ENCODE measurements around the gene RAB35.

The RAB35 gene

DNA sequence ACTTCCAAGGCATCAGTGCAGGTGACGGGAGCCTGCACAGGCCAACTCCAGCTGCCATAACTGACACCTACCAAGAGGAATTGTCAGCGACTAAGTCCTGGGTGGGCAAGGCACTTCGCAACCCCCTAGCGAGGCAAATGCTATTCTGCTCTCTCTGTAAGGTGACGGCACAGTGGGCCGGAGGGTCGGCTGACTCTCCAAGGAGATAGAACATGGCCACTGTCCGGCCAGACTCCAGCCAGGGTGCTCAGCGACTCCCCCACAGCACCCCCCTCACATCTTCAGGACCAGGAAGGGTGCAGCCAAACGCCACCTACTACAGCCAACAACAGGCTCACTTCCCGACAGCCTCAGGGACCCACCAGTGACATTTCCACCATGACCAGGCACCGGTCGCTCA is 13.2 kb downstream of the RAB35 start:
- no peak for DNase-seq
- TF ChIP-seq, protein P1, sequence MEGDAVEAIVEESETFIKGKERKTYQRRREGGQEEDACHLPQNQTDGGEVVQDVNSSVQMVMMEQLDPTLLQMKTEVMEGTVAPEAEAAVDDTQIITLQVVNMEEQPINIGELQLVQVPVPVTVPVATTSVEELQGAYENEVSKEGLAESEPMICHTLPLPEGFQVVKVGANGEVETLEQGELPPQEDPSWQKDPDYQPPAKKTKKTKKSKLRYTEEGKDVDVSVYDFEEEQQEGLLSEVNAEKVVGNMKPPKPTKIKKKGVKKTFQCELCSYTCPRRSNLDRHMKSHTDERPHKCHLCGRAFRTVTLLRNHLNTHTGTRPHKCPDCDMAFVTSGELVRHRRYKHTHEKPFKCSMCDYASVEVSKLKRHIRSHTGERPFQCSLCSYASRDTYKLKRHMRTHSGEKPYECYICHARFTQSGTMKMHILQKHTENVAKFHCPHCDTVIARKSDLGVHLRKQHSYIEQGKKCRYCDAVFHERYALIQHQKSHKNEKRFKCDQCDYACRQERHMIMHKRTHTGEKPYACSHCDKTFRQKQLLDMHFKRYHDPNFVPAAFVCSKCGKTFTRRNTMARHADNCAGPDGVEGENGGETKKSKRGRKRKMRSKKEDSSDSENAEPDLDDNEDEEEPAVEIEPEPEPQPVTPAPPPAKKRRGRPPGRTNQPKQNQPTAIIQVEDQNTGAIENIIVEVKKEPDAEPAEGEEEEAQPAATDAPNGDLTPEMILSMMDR (IDR thresholded peaks at IDR 0.05; ENCODE audit: low read depth, low read length), result no peak
- H3K9me3 ChIP-seq, result no peaks in the 10 kb centered on the region
- H3K4me3 ChIP-seq (ENCODE audit: low read depth, low read length), result no peak overlapping the region
- peaks cover 24% of the 10 kb centered on the region for H3K4me1 ChIP-seq
- H3K27me3 ChIP-seq, result no peaks in the 10 kb centered on the region
- H3K36me3 ChIP-seq, result peaks cover 47% of the 10 kb centered on the region

DNA sequence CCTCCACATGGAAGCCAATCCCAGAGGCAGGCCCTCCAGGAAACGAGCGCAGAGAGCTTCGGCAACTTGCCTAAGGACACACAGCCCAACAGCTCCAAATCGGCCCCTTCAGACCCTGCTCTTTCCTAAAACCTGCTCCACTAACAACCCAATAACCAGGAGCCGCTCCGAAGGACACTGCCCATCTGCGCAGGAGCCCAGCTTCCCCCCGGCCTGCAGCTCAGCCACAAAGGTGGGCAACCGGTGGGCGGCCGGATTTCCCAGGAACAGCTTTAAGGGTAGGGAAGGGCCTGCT is 13.6 kb downstream of the RAB35 start:
- Histone ChIP-seq H3K9me3 (no peaks in the 10 kb centered on the region), H3K4me1 (peaks cover 24% of the 10 kb centered on the region), H3K36me3 (peaks cover 47% of the 10 kb centered on the region), H3K27me3 (no peaks in the 10 kb centered on the region), H3K4me3 (ENCODE audit: low read depth, low read length) (no peak overlapping the region)
- TF ChIP-seq, protein P1 (IDR thresholded peaks at IDR 0.05; ENCODE audit: low read depth, low read length), result no peak
- DNase-seq, result no peak

DNA sequence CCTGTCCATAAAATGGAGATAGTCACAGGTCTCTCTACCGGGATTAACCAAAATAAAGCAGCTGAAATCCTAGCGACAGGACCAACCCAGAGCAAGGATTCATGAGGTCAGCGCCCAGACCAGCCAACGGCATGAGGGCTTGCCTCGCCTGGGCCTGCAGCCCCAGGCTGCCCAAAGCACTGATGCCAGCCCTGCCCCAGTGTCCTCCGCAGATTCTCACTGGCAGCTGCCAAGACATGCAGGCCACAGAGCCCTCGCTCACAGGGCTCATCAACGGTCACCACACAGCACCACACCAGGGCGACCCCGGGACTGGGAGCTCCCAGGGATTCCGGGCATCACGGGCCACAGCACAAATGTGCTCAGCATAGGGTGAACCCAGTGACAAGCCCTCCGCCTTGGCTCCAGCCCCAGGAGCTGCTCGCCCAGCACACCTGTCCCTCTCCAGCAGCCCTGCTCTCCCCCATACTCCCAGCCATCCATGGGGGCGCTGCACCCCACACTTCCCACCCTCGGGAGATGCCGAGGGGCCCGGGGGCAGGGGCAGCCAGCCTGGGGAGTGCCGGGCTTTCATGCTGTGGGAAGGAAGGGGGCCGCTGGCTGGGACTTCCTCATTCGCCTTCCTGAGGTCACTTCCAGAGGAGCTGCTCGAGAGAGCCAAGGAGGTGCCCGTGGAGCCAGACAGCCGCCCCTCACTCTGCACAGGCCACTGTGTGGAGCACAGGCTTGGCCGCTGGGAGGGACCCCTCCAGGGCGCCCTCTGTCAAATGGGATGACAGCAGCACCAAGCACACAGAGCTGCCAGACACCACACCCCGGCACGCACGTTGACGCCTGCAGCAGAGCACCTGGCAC is 14.1 kb downstream of the RAB35 start:
- Histone ChIP-seq H3K36me3 (peaks cover 46% of the 10 kb centered on the region), H3K4me3 (ENCODE audit: low read depth, low read length) (no peak overlapping the region), H3K9me3 (no peaks in the 10 kb centered on the region), H3K27me3 (no peaks in the 10 kb centered on the region), H3K4me1 (peaks cover 24% of the 10 kb centered on the region)
- DNase-seq, result no peak
- TF ChIP-seq, protein P1 (IDR thresholded peaks at IDR 0.05; ENCODE audit: low read depth, low read length), result no peak

DNA sequence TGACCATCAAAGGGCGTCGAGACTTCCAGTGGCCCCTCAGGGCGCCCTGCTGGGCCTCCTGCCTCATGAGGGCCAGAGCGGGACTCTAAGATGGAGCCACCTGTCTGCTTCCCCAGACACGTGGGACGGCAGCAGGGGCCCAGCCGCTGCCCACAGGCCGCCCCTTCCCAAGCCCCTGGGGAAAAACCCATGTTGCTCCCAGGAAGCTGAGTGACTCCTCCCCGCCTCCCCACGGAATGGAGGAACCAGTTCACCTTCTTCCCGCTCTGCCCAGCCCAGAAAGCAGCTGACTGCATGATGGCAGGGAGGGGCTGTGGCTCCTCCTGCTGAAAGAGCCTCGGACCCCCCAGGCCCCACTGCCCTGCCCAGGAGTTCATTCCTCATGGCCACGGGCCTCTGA is 14.9 kb downstream of the RAB35 start:
- DNase-seq, result no peak
- peaks cover 24% of the 10 kb centered on the region for H3K4me1 ChIP-seq
- TF ChIP-seq, protein P1 (IDR thresholded peaks at IDR 0.05; ENCODE audit: low read depth, low read length), result no peak
- peaks cover 45% of the 10 kb centered on the region for H3K36me3 ChIP-seq
- H3K4me3 ChIP-seq (ENCODE audit: low read depth, low read length), result no peak overlapping the region; the same call in 1 of the 2 replicates
- H3K9me3 ChIP-seq, result no peaks in the 10 kb centered on the region
- H3K27me3 ChIP-seq, result no peaks in the 10 kb centered on the region

DNA sequence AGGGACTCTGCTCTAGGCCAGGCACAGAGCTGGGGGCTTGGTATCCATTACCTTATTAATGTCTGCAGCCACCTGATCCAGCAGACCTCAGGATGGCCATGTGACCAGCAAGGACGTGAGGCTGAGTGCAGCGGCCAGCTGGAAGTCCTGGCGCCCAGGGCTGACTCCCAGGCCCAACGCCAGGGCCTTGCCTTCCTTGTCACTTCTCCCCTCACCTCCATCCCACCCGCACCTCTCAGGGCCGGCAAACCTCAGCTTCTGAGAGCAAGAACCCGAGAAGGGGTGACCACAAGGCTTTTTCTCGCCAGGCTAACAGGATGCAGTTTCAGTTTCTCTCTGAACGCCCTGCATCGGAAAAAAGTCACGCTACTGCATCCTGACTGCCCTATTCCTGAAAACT is 15.4 kb downstream of the RAB35 start:
- H3K9me3 ChIP-seq, result no peaks in the 10 kb centered on the region
- peak overlapping the region; percentile 12 for H3K4me3 ChIP-seq (ENCODE audit: low read depth, low read length)
- TF ChIP-seq, protein P1 (IDR thresholded peaks at IDR 0.05; ENCODE audit: low read depth, low read length), result no peak
- peak; percentile 56 for DNase-seq
- peaks cover 24% of the 10 kb centered on the region for H3K4me1 ChIP-seq
- H3K27me3 ChIP-seq, result no peaks in the 10 kb centered on the region
- H3K36me3 ChIP-seq, result peaks cover 49% of the 10 kb centered on the region

DNA sequence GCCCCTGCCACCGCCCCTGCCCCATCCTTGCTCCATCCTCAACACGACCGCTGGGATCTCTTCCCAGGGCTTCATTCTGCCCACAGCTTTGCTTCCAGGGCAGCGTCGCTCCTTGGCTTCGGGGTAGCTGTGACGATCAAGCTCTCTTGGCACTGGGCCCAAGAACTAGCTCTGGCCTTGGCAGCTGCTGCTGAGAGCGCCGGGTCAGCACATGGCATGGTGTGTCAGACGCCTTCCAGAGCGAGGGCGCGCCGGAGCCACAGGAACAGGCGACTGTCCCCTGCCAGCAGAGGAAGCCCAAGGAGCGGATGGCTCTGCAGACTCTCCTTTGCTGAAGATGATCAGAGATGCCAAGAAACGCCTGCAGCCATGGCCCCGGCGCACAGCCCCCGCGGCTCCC is 15.9 kb downstream of the RAB35 start:
- Histone ChIP-seq H3K36me3 (peaks cover 55% of the 10 kb centered on the region), H3K27me3 (no peaks in the 10 kb centered on the region), H3K4me3 (ENCODE audit: low read depth, low read length) (no peak overlapping the region), H3K9me3 (no peaks in the 10 kb centered on the region), H3K4me1 (peaks cover 27% of the 10 kb centered on the region)
- TF ChIP-seq, protein P1 (IDR thresholded peaks at IDR 0.05; ENCODE audit: low read depth, low read length), result no peak
- DNase-seq, result peak; percentile 93

Measured in BE2C (cell line).